AG10803 (cell line): ENCODE measurements around the gene CKB.
A peak's percentile ranks its signal among the peaks of the same experiment; 100 is the strongest.

Experiments
- DNase-seq: peaks from one replicate; pipeline ENCODE4 v3.0.0; 2010; ENCODE audit warnings: low read depth
- H3K4me3 ChIP-seq: 2 replicates; pipeline ENCODE4 v1.5.1; 2011; ENCODE audit warnings: mild to moderate bottlenecking, low read length, control low read depth
- TF ChIP-seq, protein P1 (sequence below): conservative IDR thresholded peaks from 2 replicates; pipeline ENCODE4 v1.5.1; 2011; ENCODE audit warnings: mild to moderate bottlenecking, low read length, control low read depth, inconsistent platforms

CKB gene

DNA sequence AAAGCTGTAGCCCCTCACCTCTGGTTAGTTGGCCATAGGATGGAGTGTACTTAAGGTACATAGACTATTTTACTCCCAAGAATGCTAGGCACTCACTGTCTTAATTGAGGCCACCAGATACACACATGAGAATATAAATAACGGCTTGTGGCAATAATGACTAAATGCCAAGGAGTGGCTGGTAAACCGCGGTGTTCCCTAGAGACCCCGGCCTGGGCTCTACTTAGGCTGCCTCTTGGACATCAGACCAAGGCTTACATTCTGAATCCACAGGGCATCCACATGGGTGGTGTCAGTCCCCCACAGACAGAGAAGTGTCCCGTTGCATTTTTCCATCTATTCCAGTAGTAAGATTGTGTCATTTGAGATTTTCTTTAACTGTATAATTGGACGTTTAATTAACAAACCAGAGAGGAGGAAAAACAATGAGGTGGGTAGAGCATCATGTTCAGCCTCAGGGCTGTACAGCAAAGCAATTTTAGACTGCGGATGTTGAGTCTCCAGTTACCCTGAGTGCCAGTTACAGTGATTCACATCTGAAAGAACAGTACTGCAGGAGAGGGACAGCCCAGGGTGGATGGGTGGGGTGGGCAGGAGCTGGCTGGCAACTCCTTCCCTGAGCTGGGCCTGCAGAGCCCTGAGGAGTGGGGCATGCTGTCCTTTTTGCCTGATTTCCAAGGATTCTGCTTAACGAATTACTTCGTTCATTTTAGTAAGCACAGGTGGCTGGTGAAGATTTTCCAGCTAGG is 20.5 kb downstream of the CKB start:
- no peak for DNase-seq
- TF ChIP-seq, protein P1, sequence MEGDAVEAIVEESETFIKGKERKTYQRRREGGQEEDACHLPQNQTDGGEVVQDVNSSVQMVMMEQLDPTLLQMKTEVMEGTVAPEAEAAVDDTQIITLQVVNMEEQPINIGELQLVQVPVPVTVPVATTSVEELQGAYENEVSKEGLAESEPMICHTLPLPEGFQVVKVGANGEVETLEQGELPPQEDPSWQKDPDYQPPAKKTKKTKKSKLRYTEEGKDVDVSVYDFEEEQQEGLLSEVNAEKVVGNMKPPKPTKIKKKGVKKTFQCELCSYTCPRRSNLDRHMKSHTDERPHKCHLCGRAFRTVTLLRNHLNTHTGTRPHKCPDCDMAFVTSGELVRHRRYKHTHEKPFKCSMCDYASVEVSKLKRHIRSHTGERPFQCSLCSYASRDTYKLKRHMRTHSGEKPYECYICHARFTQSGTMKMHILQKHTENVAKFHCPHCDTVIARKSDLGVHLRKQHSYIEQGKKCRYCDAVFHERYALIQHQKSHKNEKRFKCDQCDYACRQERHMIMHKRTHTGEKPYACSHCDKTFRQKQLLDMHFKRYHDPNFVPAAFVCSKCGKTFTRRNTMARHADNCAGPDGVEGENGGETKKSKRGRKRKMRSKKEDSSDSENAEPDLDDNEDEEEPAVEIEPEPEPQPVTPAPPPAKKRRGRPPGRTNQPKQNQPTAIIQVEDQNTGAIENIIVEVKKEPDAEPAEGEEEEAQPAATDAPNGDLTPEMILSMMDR = no peak
- no peak overlapping the region for H3K4me3 ChIP-seq

DNA sequence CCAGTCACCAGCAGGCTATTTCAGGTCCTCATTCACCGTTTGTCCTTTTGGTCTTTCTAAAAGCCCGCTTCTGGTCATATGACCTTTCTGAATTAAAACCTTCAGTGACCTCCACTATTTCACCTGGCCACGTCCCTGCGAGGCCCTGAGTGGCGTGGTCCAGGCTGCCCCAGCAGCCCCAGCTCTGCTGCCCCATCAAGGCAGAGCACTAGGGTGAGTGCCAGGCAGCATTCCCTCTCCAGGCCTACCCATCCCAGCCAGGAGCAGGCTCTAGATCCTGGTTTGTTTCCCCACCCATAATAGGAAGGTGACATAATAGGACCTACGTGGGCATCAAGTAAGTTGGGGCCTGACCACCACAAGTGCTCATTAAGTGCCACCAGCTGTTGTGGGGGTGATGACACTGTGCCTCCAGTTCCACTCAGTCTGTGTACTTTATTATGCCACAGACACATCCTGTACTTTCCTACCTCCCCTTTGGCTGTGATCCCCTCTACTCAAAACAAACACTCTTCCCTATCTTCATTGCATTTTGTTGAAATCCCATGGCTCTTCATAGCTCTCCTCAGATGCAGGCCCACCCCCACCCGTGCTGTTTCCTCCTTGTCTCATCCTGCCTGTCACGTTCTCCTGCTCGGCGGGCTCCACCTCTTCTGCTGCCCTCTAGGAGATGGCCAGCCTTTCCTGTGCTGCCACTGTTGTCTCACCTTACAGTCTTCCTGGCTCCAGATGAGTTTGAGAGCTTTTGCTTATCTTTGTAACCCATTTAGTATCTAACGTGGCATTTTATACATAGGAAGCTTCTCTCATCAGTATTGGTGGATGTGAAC is 21.4 kb downstream of the CKB start:
- no peak overlapping the region for H3K4me3 ChIP-seq

DNA sequence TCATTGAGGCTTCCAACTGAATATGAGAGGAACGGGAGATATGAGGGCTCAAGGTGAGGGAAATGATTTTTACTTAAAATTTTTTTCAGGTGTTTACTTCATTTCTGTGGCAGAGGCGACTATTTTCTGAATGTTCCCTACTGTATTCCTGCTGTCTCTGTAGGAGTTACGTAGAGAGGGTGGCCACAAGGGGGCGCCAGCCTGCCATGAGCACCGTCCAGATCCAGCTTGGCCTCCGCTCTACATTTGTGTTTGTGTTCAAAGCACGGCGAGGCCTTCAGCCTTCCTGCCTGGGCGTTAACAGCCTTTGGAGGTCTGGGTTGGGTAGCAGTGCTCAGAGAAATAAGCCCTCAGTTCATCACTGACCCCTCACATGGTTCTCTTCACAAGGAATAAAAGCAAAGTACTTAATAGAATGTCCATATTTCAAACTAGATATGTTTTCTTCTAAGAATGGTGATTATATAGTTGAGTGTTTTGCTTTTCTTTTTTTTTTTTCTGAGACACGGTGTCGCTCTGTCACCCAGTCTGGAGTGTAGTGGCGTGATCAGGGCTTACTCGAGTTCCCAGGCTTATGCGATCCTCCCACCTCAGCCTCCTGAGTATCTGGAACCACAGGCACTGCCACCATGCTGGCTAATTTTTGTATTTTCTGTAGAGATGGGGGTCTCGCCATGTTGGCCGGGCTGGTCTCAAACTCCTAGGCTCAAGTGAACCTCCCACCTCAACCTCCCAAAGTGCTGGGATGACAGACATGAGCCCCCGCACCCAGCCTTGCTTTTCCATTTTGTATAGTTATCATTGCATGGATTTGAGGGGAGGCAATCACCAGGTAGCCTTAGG is 22.3 kb downstream of the CKB start:
- DNase-seq = peak; percentile 83
- TF ChIP-seq, protein P1 = peak; percentile 94
- no peak overlapping the region for H3K4me3 ChIP-seq

More for the DNA sequence above, 21.4 kb downstream of the CKB start:
- DNase-seq = no peak
- TF ChIP-seq, protein P1 = no peak

DNA sequence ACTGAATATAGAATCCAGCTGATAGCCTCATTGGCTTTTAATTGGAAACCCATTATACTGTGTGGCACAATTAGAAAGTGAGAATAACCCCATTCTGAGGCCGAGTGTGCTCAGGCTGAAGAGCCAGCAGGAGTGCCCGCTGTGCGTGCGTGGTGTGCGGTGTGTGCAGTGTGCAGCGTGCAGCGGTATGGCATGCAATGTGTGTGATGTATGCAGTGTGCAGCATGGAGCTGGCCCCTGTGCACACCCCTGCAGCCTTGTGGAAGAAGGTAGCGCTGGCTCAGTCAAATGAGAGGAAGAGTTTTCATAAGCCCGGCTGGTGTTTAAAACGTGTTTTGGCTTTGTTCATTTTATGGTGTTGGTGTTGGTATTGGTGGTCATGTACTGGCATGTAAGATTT is 22.9 kb downstream of the CKB start:
- no peak for DNase-seq
- no peak overlapping the region for H3K4me3 ChIP-seq
- TF ChIP-seq, protein P1 = no peak

DNA sequence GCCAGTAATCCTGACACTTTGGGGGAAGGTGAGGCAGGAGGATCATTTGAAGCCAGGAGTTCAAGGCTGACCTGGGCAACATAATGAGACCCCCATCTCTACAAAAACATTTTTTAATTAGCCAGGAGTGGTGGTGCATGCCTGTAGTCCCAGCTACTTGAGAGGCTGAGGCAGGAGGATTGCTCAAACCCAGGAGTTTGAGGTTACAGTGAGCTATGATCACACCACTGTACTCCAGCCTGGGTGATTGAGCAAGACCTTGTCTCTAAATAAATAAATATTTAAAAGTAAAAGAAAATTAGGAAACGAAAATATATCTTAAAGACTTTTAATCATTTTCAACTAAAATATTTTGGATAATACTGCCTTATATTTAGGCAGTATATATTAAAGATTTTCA is 25.9 kb downstream of the CKB start:
- peak; percentile 21 for DNase-seq
- TF ChIP-seq, protein P1 = no peak
- H3K4me3 ChIP-seq = no peak overlapping the region

DNA sequence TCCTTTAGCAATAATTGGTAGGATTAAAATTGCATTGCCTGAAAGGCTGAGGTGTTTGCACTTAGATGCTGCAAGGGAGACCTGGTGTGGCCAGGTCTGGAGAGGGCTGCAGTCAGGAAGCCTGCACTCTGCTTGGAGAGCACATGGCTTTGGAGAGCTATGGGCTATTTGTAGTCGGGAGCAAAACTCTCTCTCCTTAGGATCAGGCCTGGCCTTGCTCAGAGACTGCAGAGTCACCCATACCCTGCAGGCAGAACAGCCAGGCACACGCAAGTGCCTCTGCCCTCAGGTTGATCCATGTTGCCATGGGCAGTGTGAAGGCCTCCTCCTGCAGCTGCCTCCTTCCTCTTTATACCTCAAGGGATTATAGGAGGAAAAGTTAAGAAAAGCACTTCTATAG is 26.8 kb downstream of the CKB start:
- H3K4me3 ChIP-seq = no peak overlapping the region
- TF ChIP-seq, protein P1 = no peak
- no peak for DNase-seq
